Activated CD4-positive, alpha-beta T cell treated with anti-CD3 and anti-CD28 coated beads for 4 hours (primary cell): ENCODE data around the gene SPCS3.
A peak's percentile ranks its signal among the peaks of the same experiment; 100 is the strongest.
"Not testable (repeated sequence)": the region's sequence is repeated elsewhere in the genome, so short reads cannot be mapped to it uniquely, and the experiment has no call there.

Source experiments
- DNase-seq, 2 donors: peaks; one replicate each; pipeline ENCODE4 v3.0.0-alpha.2; 2020

The SPCS3 gene

DNA sequence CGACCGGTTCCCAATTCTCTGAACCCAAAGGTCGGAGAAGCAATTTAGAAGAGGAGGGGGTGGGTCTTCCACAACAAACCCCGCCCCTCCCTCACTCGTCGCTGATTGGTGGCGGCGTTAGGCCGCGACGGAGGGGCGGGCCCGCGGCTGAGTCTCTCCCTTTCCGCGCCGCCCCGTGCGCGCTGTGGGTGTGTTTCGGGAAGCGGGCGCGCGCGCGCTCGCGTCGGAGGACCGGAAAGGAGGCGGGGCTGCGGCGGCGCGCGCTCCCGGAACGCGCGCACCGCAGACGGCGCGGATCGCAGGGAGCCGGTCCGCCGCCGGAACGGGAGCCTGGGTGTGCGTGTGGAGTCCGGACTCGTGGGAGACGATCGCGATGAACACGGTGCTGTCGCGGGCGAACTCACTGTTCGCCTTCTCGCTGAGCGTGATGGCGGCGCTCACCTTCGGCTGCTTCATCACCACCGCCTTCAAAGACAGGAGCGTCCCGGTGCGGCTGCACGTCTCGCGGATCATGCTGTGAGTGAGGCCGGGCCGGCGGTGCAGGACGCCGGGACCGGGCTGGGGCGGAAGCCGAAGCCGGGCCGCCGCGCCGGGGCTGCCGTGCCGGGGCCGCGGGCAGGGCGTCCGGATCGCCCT lies at the start of gene SPCS3:
Gene SPCS3 (plus strand): TSS at position 263 of the 636 bp plus-strand sequence. CDS start 111 bp downstream, at position 374.
- peak; percentile 94 to 96 for DNase-seq

DNA sequence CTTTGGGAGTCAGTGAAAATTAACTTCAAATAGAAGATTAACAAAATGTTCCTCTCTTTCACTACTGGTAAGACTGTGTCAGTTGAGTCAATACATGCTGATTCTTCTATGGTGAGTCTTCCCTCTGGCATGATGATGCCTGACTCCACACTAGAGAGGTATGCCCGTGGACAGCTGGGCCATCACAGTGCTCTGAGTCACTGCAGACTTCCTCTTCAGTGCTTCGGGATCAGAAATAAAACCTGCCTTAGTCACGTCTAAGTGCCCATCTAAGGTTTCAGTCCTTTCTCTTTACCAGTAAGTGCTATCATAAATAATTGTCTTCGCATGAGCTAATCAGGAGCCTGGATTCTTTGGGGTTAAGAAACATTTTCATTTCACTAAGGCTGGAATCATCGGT lies 49.1 kb upstream of the SPCS3 start:
- DNase-seq: no peak

DNA sequence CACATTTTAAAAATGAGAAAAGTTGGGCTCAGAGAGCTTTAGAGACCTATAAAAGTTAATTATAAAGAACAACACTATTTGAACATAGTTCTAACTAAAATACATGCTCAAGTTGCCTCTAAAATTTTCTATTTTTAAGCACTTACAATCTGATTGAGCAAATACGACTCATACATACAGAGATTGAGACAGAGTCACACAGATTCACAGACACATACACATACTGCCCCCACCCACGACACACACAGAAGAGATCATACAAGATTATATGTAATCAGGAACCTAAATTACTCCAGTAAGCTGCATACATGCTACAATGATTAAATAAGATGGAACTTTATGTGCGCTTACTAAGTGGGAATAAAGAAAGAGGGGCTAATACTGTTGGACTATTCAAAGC lies 48.0 kb upstream of the SPCS3 start:
- no peak for DNase-seq

DNA sequence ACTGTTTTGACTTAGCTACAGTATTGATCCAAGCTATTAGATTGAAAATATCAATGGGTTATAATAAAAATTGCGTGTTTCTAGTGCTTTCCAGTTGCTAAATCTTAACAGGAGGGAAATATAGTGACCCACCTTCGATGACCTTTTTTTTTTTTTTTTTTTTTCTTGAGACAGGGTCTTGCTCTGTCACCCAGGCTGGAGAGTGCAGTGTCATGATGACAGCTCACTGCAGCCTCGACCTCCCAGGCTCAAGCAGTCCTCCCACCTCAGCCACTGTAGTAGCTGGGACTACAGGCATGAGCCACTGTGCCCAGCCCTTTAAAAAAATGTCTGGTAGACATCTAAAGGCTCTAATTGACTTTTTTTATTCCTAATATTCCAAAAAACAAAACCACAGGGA lies 47.0 kb upstream of the SPCS3 start:
- DNase-seq: no peak

DNA sequence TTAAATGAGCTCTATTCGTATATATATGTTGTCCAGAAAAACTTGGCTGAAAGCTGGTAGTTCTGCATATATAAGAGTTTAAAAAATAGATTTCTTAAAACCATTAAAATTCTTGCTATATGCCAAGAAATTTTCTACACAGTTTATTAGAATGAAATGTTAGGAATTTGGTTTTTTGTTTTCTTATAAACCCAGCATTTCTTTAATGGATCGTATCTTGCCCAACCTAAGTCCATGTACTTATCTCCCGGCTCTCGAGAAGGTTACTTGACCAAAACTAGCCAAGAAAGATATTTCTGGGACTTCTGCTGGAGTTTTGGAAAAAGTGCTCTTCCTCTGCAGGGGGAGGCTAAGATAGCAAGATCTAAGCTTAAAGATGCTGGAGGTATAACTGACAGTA lies 46.0 kb upstream of the SPCS3 start:
- no peak for DNase-seq

DNA sequence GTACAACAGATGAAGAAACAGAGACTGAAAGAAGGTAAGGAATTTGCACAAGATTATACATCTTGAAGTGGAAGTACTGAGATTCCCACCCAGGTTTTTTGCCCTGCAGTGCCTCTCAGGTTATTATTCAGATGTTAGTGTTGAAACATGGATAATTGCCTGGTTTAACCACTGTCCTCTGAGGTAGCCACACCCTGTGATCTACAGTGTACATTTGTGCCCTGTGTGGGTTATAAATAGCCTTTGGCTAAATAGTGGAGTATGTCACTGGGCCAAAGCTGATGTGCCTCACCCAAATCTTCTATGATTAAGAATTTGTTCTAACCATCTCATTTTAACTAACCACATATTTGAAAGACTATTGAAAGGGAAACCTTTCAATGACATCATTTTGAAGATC lies 45.3 kb upstream of the SPCS3 start:
- DNase-seq: no peak

DNA sequence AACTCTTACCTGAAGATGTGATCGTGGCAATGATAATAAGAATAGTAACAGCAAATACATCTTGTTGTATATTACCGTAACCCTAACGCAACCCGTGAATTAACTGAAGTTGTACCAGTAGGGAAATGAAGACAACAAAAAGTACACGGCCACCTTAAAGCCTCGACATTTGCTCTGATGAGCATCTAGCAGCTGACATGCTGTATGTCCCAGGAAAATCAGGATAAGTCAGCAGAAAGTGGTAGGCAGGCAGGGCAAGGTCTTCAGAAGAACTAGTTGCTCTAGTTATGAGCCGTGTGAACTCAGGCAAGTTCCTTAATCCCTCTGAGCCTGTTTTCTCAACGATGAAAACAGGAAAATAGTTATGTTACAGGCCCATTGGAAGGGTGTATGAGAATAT lies 43.1 kb upstream of the SPCS3 start:
- DNase-seq: no peak

DNA sequence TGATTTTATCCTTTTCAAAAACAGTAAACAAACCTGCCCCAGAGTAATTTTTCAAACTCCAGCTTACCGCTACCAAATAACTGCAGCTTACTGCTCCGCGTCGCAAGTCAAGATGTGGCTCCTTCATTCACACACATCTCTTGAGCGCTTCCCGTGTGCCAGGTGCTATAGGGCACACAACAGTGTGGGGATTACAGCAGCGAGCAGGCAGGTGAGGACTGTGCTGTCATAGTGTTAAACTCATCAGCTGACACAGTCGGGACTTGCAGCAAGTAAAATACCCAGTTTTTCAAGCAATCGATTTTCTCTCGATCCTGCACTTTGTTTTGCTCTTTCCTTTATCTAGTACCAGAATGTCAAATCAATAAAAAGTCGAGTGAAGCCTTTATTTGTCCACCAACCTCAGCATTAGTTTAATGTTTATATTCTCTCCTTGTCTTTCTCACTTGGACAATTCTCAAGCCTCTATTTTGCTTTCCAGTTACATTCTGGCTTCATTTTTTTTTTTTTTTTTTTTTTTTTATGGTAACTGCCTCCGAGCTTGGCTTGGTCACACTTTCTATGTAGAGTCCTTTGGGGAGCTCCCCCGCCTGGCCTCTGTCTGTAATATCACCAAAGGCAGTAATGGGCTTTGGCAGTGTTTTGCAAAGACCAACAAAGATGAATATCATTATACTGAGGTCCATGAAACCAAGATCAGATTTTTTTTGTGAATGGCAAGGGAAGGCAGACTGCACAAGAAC lies 42.4 kb upstream of the SPCS3 start:
- no peak for DNase-seq

DNA sequence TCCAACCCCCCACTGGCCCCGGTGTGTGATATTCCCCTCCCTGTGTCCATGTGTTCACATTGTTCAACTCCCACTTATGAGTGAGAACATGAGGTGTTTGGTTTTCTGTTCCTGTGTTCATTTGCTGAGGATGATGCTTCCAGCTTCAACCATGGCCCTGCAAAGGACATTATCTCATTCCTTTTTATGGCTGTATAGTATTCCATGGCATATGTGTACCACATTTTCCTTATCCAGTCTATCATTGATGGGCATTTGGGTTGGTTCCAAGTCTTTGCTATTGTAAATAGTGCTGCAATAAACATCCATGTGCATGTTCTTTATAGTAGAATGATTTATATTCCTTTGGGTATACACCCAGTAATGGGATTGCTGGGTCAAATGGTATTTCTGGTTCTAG lies 40.2 kb upstream of the SPCS3 start:
- not testable (repeated sequence) for DNase-seq

DNA sequence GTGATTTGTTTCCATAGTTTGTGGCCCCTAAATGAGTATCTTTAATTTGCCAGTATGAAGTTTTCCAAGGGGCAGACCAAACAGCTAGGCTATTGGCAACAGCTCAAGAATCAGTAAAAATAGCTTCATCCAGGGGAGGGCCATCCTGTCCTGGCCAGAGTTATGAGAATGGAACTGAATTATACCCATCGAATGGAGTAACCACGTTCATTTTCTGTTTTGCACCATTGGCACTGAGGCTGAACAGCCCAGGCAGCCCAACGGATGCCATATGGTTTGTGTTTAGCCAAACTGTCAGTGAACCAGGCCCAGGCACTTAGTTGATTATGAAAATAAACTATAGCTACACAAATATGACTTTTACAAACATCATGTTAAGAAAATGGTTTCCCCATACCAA lies 33.0 kb upstream of the SPCS3 start:
- no peak for DNase-seq

DNA sequence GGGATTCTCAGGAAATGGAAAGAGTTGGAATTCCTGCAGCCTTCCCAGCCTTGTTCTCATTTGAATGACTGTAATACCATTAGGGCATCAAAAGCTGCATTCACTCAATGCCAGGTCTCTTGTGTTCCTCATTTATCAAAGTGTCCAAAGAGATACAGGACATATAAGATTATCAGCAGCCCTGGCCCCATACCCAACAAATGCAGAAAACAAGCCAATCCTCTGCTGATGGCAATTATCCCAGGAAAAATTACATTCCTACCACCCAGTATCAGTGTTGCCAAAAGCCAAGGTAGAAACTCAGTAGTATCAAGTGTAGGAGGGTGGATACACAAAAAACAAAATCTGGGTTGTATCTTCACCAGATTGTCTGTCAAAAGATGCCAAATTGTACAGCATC lies 32.2 kb upstream of the SPCS3 start:
- DNase-seq: no peak

DNA sequence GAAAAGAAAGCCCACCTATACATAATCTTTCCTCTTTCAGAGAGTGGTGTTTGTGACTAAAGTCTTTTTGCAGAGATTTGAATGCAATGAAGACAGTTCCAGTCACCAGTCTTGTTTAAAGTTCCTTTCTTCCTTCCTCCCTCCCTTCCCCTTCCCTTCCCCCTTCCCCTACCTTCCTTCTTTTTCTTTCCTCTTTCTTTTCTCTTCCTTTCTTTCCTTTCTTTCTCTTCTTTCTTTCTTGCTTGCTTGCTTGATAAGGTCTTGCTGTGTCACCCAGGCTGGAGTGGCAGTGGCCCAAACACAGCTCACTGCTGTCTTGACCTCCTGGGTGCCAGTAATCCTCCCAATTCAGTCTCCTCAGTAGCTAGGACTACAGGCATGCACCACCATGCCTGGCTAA lies 31.7 kb upstream of the SPCS3 start:
- no peak for DNase-seq

DNA sequence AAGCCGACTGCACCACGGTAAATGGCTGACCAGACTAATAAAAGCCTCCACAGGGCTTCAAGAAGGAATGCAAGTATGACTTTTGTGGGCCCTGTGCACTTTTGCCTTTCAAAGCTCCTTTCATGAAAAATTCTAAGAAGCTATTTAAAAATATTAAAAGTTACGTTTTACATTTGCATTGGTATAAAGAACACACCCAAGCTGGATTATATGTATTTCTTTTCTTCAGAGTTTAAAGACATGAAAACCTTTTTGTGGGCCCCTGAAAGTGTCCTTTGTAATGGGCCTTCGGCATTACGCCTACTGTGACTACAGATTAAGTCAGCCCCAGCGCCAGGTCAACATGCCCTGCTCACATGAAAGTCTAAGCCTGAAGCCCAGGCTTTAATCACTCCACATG lies 30.2 kb upstream of the SPCS3 start:
- no peak for DNase-seq

DNA sequence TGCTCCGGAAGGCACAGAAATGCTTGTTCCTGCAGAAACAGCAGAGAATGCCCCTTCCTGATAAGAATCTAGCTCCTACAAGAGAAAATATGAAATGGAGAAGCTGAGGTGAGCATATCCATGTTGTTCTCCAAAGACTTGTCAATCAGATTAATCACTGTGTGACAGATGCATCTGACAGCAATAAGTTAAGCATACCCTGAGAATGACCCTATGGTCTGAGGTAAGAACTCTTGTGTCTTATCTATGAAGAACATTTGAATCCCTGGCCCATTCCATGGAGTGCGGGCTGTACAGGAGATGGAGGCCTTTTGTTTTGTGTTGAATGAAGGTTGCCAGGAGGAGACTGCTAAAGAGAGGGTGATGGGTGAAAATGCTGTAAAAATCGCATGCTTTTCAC lies 29.2 kb upstream of the SPCS3 start:
- DNase-seq: no peak

DNA sequence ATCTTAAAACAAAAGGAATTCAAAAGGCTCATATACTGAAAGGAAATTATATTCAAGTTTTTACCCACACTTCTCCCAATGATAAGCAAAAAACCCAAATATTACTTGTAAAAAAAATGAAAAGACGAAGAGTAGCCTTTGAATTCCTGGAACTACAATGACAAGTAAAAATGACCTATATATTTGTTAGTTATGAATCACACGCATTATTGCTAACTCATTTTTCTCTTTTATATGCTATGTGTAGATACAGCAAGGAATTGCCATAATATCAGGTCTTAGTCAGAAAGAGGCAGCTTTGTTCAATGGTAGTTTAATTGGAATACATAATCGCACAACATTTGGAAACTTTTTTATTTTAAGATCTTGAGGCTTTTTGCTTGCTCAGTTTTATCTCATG lies 28.0 kb upstream of the SPCS3 start:
- no peak for DNase-seq

DNA sequence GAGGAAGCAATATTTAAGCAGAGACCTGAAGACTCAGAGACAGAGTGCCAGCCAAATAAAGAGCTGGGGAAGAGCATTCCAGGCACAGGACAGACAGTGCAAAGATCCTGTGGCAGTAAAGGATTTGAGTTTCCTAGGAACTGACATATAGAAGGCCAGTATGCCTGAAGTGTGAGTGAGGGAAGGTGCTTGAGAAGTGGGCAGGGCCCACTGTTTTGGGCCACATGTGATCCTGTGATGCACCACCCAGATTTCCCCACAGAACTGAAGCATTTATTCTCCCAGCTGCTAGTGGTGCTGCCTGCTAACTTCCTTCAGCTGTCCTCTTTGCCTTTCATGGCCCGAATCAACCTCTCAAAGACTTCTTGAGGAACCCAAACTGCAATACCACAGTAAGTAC lies 26.8 kb upstream of the SPCS3 start:
- no peak for DNase-seq

DNA sequence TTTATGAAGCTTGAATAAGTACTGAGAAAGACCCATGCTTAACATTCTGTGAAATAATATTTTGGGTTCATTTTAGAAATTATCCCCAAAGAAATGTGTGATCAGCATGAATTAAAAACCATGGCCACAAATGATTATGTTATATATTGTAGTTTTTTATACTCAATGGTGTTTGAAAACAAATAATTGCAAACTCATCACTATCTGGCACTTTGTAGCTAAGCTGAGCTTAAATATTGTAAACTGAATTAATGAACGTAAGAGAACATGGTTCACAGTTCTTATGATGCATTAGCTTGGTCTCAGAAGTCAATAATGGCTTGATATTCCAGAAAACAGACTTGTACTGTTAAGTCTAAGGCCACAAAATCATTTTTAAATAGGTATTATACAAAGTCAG lies 26.1 kb upstream of the SPCS3 start:
- DNase-seq: no peak

DNA sequence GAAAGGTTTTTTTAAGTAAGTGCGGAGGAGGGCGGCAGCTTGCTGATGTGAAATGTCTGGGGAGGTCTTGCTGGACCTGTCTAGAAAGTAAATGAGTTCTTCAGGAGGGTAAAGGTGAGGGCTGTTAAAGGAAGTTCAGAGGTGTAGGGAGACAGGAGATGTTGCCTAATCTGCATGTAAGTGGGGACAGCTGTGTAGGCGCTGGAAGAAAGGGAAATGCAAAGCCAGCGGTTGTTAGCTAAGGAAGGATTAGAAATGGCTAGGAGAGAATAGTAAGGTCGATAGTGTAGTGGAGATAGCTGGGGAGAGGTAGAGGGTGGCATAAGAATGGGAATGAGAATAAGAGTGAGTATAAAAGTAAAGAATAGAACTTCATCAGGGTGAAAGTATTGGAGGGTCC lies 23.9 kb upstream of the SPCS3 start:
- DNase-seq: not testable (repeated sequence)

DNA sequence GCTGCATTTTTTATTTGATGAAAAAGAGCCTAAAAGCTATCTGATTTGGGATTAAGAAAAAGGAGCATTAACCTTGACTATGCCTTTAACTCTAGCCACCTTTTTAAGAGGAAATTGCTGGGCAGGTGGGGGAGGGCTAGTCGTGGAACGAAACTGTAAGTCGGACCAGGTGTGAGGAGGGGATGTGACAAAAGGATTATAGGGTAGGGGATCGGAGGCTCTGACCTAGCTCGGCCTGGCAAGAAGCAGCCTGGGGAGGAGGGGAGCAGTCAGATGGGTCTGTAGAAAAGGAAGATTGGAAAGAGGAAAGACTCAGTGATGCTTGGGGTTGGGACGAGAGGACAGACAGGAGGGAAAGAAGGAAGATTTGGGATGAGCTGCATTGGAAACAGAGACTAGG lies 21.1 kb upstream of the SPCS3 start:
- DNase-seq: no peak

DNA sequence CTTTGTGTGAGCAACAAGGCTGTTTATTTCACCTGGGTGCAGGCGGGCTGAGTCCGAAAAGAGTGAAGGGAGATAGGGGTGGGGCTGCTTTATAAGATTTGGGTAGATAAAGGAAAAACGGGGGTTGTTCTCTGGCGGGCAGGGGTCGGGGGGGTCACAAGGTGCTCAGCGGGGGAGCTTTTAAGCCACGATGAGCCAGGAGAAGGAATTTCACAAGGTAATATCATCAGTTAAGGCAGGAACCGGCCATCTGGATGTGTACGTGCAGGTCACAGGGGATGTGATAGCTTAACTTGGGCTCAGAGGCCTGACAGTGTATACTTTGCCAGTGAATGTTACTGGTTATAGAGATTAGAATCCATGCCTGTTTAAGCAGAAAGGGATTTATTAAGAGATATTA lies 19.7 kb upstream of the SPCS3 start:
- DNase-seq: no peak

DNA sequence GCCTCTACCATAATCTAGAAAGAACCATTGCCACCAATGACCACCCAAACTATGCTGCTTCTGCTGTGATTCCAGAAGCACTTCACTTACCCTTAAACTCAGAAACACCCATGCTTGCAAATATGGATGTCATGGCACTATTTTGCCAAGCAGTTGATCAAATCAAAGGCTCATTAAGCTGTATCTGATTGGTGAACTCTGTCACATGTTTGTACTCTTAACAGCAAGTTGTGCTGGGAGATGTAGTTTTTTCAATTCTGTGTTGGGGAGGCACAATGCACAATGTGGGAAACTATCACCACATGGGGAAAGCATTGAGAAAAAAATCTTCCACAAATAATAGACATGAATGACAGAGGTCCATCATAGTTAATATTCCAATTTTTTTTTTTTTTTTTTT lies 19.2 kb upstream of the SPCS3 start:
- no peak for DNase-seq

DNA sequence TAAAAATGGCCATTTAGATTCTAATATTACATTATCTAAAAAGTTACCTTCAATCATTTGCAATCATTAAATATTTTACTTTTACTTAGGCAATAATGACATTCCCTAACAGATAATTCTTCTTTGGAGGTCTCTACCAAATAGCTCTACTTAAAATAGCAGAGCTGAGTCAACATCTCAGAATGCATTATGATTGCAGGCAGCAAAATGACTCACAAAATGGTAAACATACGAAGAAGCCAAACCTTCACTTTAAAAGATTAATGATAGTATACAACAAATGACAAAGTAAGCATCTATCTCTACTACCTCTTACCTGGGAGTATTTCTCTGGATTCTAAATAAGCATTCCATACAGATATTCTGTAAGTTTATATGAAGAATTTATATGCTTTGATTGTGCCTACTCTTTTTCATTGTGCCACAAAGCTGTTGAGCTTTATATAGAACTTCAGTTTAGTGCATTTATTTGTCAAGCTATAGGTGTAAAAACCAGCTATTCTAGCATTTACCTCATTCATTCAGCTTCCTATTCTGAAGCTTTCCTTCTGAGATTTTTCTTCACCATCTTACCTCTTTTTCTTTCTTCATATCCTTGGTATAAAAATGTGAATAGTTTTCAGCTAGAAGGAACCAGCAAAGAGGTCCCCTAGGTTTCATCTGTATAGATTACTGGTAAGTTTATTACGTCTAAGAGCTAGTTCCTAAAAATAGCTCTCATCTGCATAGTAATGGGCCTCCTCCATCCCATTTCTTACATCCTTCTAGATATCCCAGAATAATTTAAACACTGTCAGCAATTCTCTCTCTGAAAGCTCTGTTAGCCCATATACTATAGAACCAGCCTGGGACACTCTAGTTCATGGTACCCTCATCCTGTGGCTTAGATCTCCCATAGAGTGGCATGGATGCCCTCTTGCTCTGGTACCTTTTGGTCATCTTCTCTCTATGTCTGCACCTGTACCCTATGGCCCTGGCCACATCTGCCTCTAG lies 17.2 kb upstream of the SPCS3 start:
- DNase-seq: no peak

DNA sequence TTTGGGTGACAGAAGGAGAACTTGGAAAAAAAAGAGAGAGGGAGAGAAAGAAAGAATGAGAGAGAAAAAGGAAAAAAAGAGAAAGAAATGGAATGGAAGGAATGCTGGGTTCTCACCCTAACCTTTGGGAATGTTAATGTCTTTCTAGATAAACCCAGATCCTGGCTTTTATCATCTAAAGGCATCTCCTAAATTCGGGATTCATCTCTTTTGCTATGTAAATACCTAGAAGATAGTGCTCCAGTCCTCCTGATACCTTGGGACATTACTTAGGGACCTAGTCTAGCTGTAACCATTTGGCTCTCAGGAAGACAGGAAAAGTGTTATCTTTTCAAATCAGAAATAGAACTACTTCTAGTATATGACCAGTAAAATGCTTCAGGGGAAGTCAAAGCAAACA lies 15.8 kb upstream of the SPCS3 start:
- DNase-seq: no peak
